Measurements from ENCODE around the gene GABBR2. TPM values are rescaled to one million over a fixed set of nuclear protein-coding genes. Genes with fewer than 3 reads are reported as not detected.
A peak's percentile ranks its signal among the peaks of the same experiment; 100 is the strongest.

Gene GABBR2
- not detected for total RNA-seq

DNA sequence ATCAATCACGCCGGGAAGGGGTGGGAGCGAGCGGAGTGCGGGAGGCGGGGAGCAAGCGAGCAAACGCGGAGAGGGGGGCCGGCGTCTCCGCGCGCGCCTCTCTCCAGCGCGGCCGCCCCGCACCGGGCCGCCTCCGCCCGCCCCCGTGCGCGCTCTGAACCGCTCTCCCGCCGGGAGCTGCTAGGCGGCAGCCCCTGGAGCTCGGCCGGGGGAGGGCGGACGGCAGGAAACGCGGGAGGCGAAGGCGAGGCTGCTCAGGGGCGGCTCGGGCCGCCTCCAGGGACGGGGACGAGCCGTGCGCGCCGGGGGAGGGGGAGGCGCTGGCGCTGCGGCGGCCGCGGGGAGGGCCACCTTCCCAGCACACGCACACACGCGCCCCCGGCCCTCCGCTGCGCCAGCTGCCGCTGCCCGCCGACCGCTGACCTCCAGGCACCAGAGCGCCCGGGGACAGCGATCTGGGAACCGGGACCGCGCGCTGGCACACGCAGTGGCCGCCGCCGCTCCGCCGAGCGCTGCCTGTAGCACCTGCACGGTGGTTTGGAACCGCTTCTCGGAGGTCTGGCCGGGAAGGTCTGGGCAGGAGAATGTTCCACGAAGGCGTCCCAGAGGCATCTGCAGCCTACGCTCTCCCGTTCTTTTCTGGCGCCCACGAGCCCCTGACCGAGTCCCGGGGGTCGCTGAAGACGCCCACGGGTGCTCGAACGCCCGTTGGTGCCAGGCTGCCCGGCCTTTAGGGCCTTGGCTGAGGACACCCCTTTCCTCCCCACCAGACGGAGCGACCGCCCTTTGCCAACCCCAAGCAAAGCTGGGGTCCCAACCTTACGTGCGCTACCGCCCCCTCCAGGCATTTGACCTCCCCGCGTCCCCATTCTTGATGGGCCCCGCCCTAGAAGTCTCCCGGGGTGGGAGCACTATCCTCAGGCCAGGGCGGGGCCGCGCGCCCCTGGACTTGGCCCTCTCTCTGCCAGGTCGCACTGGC, at the start of gene GABBR2:
GABBR2 (minus strand) TSS at position 3 of the 979 bp plus-strand sequence. CDS start 198 bp downstream, outside the sequence.
- no peak within 1 kb of the TSS for H3K27ac ChIP-seq
- DNase-seq (ENCODE audit: low spot score in 2 of 2) = no peak
- intact Hi-C loops (cut with DNase I; ENCODE audit: low total_unique reads) = no loop called here
- no peaks in the 10 kb centered on the region for H3K36me3 ChIP-seq
- TF ChIP-seq POLR2AphosphoS5 (IDR thresholded peaks at IDR 0.05) (no peak), POLR2A (IDR thresholded peaks at IDR 0.05) (no peak)
- TF ChIP-seq, protein P1, sequence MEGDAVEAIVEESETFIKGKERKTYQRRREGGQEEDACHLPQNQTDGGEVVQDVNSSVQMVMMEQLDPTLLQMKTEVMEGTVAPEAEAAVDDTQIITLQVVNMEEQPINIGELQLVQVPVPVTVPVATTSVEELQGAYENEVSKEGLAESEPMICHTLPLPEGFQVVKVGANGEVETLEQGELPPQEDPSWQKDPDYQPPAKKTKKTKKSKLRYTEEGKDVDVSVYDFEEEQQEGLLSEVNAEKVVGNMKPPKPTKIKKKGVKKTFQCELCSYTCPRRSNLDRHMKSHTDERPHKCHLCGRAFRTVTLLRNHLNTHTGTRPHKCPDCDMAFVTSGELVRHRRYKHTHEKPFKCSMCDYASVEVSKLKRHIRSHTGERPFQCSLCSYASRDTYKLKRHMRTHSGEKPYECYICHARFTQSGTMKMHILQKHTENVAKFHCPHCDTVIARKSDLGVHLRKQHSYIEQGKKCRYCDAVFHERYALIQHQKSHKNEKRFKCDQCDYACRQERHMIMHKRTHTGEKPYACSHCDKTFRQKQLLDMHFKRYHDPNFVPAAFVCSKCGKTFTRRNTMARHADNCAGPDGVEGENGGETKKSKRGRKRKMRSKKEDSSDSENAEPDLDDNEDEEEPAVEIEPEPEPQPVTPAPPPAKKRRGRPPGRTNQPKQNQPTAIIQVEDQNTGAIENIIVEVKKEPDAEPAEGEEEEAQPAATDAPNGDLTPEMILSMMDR (IDR thresholded peaks at IDR 0.05) = no peak
- peak within 1 kb of the TSS; percentile 20 to 60 (median 37) for H3K4me3 ChIP-seq
- H3K27me3 ChIP-seq = peaks cover 3 to 70% of the 10 kb centered on the region in 2 donors
- H3K9me3 ChIP-seq = no peaks in the 10 kb centered on the region
- H3K4me1 ChIP-seq = peaks cover 6 to 7% of the 10 kb centered on the region in 2 donors

DNA sequence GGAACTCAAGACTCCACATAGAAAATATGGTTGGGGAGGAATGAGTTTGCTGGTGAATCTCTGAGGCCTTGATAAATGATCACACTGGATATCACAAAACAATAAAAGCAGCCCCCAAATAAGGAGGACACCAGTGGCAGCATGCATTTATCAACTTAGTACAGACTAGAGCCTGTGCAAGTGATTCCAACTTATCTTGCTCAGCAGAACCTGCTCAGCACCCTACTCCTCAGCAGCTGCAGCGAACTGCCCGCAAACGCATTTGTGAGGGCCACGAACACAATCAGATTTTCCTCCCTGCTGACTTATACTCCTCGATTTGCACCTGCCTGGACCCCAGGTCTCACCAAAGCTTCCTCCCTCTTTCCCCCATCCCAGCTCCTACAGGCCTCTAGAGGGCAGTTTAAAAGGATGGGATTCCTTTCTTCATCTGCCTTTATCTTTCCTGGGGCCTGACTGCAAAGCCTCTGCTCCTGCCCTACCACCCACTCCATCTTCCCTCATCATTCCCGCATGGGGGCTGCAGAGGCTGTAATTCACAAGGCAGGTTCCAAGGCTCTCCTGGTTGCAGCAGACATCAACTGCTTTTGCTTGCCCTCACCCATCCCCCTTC, 46.4 kb upstream of the GABBR2 start:
- Histone ChIP-seq H3K4me3 (no peak overlapping the region), H3K4me1 (no peaks in the 10 kb centered on the region), H3K27ac (no peak overlapping the region), H3K27me3 (no peaks in the 10 kb centered on the region), H3K36me3 (no peaks in the 10 kb centered on the region), H3K9me3 (peaks cover 0 to 14% of the 10 kb centered on the region in 2 donors)
- DNase-seq (ENCODE audit: low spot score in 2 of 2) = no peak
- intact Hi-C loops (cut with DNase I; ENCODE audit: low total_unique reads) = no loop called here
- TF ChIP-seq POLR2AphosphoS5 (IDR thresholded peaks at IDR 0.05) (no peak), POLR2A (IDR thresholded peaks at IDR 0.05) (no peak)
- TF ChIP-seq, protein P1 (IDR thresholded peaks at IDR 0.05) = no peak

DNA sequence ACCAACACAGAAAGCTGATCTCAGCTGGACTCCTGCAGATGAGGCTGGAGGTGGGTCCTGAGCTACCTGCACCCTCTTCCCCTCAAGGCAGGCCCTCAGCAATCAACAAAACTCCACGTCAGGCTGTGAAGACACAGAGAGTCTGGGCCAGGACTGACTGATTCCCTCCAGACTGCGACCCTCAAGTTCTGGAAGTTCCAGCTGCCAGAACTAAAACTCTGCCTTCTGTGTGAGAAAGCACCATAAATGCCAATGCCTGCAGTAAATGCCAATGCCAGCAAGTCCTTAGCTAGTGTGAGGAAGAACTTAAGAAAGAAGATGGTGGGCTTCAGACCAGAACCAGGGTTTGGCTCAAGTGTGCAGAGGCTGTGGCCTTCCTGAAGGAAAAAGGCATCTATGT, 42.5 kb upstream of the GABBR2 start:
- intact Hi-C loops (cut with DNase I; ENCODE audit: low total_unique reads) = no loop called here
- Histone ChIP-seq H3K27ac (no peak overlapping the region), H3K9me3 (no peaks in the 10 kb centered on the region), H3K4me1 (no peaks in the 10 kb centered on the region), H3K27me3 (no peaks in the 10 kb centered on the region), H3K4me3 (no peak overlapping the region), H3K36me3 (no peaks in the 10 kb centered on the region)
- no peak for DNase-seq (ENCODE audit: low spot score in 2 of 2)
- TF ChIP-seq POLR2A (IDR thresholded peaks at IDR 0.05) = no peak
- TF ChIP-seq POLR2AphosphoS5 (IDR thresholded peaks at IDR 0.05) = no peak
- TF ChIP-seq, protein P1 (IDR thresholded peaks at IDR 0.05) = no peak

DNA sequence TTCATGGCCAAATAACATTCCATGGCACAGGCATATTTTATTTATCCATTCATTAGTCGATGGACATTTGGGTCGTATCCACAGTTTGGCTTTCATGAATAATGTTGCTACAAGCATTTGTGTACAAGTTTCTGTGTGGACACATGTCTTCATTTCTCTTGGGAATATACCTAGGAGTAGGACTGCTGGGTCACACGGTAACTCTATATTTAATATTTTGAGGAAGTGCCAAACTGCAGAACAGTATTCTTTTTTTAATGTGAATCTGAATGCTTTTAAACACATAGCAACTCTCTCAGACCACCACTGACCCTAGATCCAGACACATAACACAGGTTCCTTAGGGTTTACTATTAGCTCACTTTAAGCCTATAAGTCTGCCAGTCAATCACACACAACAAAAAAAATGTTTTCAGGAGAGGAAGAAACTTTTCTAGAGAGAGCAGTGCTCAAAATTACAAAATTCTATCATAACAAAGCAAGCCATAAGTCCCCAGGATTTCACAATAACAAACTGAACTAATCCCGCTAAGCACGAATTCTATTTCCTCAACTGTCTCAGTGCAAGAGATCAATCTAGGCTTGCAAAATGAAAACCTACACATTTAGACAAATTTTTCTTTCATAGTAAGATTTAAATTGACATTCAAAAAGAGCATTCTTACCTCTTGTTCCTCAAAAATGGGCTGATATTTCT, 41.8 kb upstream of the GABBR2 start:
- no peak overlapping the region for H3K27ac ChIP-seq
- DNase-seq (ENCODE audit: low spot score in 2 of 2) = no peak
- H3K4me3 ChIP-seq = no peak overlapping the region
- H3K4me1 ChIP-seq = no peaks in the 10 kb centered on the region
- intact Hi-C loops (cut with DNase I; ENCODE audit: low total_unique reads) = no loop called here
- TF ChIP-seq POLR2AphosphoS5 (IDR thresholded peaks at IDR 0.05) (no peak), POLR2A (IDR thresholded peaks at IDR 0.05) (no peak)
- TF ChIP-seq, protein P1 (IDR thresholded peaks at IDR 0.05) = no peak
- H3K9me3 ChIP-seq = no peaks in the 10 kb centered on the region
- H3K27me3 ChIP-seq = no peaks in the 10 kb centered on the region
- H3K36me3 ChIP-seq = no peaks in the 10 kb centered on the region

Measured in breast epithelium (tissue), 4 donors.